GM12878 (cell line): ENCODE measurements around the gene CATSPER1. TPM values are rescaled to one million over a fixed set of nuclear protein-coding genes. Genes with fewer than 3 reads are reported as not detected.

Experiments used
- ATAC-seq: fragments of 200-7000 bp; cut with Tn5 transposase; 3 replicates; pipeline ENCODE4 v1.9.1; 2020; ENCODE audit warnings: mild to moderate bottlenecking, moderate library complexity
- BruUV-seq: library from RNA; stranded (reverse); fragments of 400-500 nt; replicated peaks from 2 replicates; lab custom pipeline; 2021; lab: Mats Ljungman, UMichigan
- CTCF ChIA-PET: fragments of 300-600 bp; sonication (Branson Sonifier 250); formaldehyde crosslinking; extraction: SDS; loops from one replicate; lab custom pipeline; 2021; ENCODE audit warnings: inconsistent platforms; lab: Yijun Ruan, JAX
- POLR2A ChIA-PET: fragments of 350-600 bp; formaldehyde crosslinking; extraction: SDS; loops from one replicate; lab custom pipeline; 2021; ENCODE audit warnings: inconsistent platforms; lab: Charles Lee
- RAD21 ChIA-PET: fragments of 300-600 bp; sonication (Branson Sonifier 250); formaldehyde crosslinking; loops from one replicate; lab custom pipeline; 2023; ENCODE audit warnings: antibody characterized with exemption; ENCODE audit not compliant: unreplicated experiment; lab: Charles Lee
- SMC1A ChIA-PET: fragments of 300-600 bp; sonication (Branson Sonifier 250); formaldehyde crosslinking; loops from one replicate; lab custom pipeline; 2023; ENCODE audit not compliant: unreplicated experiment, uncharacterized antibody; lab: Charles Lee
- DNase-seq: peaks from one replicate; pipeline ENCODE4 v3.0.0-alpha.2; 2011; ENCODE audit warnings: low read depth, low spot score
- FAIRE-seq: peaks from 3 replicates; lab custom pipeline; 2011; peaks lifted over from hg19 to GRCh38; lab: Jason Lieb, UNC
- H2AFZ ChIP-seq: 2 replicates; pipeline ENCODE4 v1.6.0; 2011; ENCODE audit warnings: low read depth, low read length, control low read depth; ENCODE audit not compliant: control insufficient read depth
- H3K27ac ChIP-seq: 2 replicates; pipeline ENCODE4 v1.5.1; 2011; ENCODE audit warnings: control low read depth; ENCODE audit not compliant: control insufficient read depth, insufficient read depth
- H3K27me3 ChIP-seq, 2 experiments: replicated peaks in 1 of 2; 2 replicates each; pipeline versions ENCODE4 v1.6.0 to v1.6.1; 2011; ENCODE audit warnings: low read length in 1 of 2; ENCODE audit not compliant: control insufficient read depth in 2 of 2, insufficient read depth in 2 of 2
- H3K36me3 ChIP-seq, 2 experiments: 2 replicates each; pipeline ENCODE4 v1.5.1; 2011; ENCODE audit warnings: low read length in 1 of 2; ENCODE audit not compliant: control insufficient read depth in 2 of 2, insufficient read depth in 2 of 2
- H3K4me1 ChIP-seq: 2 replicates; pipeline ENCODE4 v1.6.1; 2011; ENCODE audit warnings: mild to moderate bottlenecking, low read length, moderate library complexity, mixed read lengths; ENCODE audit not compliant: control insufficient read depth, insufficient read depth
- H3K4me2 ChIP-seq: 2 replicates; pipeline ENCODE4 v1.6.0; 2011; ENCODE audit warnings: control low read depth; ENCODE audit not compliant: control insufficient read depth, insufficient read depth
- H3K4me3 ChIP-seq: fragments of 200-600 bp; sonication (generic); 2 replicates; pipeline ENCODE4 v1.5.1; 2016
- H3K79me2 ChIP-seq: 2 replicates; pipeline ENCODE4 v1.6.0; 2011; ENCODE audit warnings: low read length; ENCODE audit not compliant: control insufficient read depth, insufficient read depth
- H3K9ac ChIP-seq: 2 replicates; pipeline ENCODE4 v1.8.0; 2011; ENCODE audit warnings: low read length, control low read depth, mixed read lengths; ENCODE audit not compliant: control insufficient read depth, insufficient read depth
- H3K9me3 ChIP-seq: replicated peaks from 3 replicates; pipeline ENCODE4 v1.5.1; 2011; ENCODE audit warnings: mild to moderate bottlenecking, low read length; ENCODE audit not compliant: control insufficient read depth, insufficient read depth
- H4K20me1 ChIP-seq: 2 replicates; pipeline ENCODE4 v1.6.0; 2011; ENCODE audit not compliant: control insufficient read depth, insufficient read depth
- ASH2L ChIP-seq: fragments of 300-600, 200-600 bp; sonication (generic); IDR thresholded peaks from 2 replicates; pipeline ENCODE4 v1.6.1; 2017; ENCODE audit warnings: low read depth, mild to moderate bottlenecking, borderline replicate concordance
- BRCA1 ChIP-seq: IDR thresholded peaks from 2 replicates; pipeline ENCODE4 v1.6.1; 2011; ENCODE audit warnings: low read depth, low read length, improper control_type of control experiment
- CREM ChIP-seq: IDR thresholded peaks from 2 replicates; pipeline ENCODE4 v1.6.1; 2014; ENCODE audit warnings: antibody characterized with exemption, low read depth
- EED ChIP-seq: sonication (generic); IDR thresholded peaks from 2 replicates; pipeline ENCODE4 v1.6.1; 2016; ENCODE audit warnings: antibody characterized with exemption, low read depth
- FOS ChIP-seq: IDR thresholded peaks from 3 replicates; pipeline ENCODE4 v1.6.1; 2011; ENCODE audit warnings: borderline replicate concordance; ENCODE audit not compliant: insufficient read length; ENCODE audit errors: extremely low read depth
- GATAD2B ChIP-seq: fragments of 450-650 bp; conservative IDR thresholded peaks from 2 replicates; pipeline ENCODE4 v1.6.1; 2017; ENCODE audit warnings: low read depth, mild to moderate bottlenecking, moderate library complexity
- HDAC6 ChIP-seq: fragments of 200-600 bp; sonication (generic); IDR thresholded peaks from one replicate; pipeline ENCODE4 v1.8.0; 2017; ENCODE audit warnings: antibody characterized with exemption; ENCODE audit not compliant: unreplicated experiment
- KDM1A ChIP-seq: fragments of 200-600 bp; sonication (generic); IDR thresholded peaks from 2 replicates; pipeline ENCODE4 v1.6.1; 2016; ENCODE audit warnings: borderline replicate concordance
- KLF5 ChIP-seq: fragments of 450-650 bp; IDR thresholded peaks from 2 replicates; pipeline ENCODE4 v1.6.1; 2014; ENCODE audit warnings: mild to moderate bottlenecking; ENCODE audit not compliant: partially characterized antibody
- NBN ChIP-seq: fragments of 450-650 bp; IDR thresholded peaks from 2 replicates; pipeline ENCODE4 v1.6.1; 2016
- NFYB ChIP-seq: IDR thresholded peaks from 2 replicates; pipeline ENCODE4 v1.6.1; 2011; ENCODE audit warnings: low read depth, mild to moderate bottlenecking, low read length, improper control_type of control experiment, moderate library complexity; ENCODE audit not compliant: insufficient read depth
- RAD51 ChIP-seq: fragments of 450-650 bp; IDR thresholded peaks from 2 replicates; pipeline ENCODE4 v1.6.1; 2016; ENCODE audit warnings: moderate library complexity, mild to moderate bottlenecking, inconsistent platforms
- RFX5 ChIP-seq: IDR thresholded peaks from 2 replicates; pipeline ENCODE4 v1.6.1; 2011; ENCODE audit warnings: low read depth, low read length, improper control_type of control experiment
- SIN3A ChIP-seq: IDR thresholded peaks from 2 replicates; pipeline ENCODE4 v1.6.1; 2012; ENCODE audit warnings: low read depth, low read length, improper control_type of control experiment
- SREBF2 ChIP-seq: IDR thresholded peaks from 2 replicates; pipeline ENCODE4 v1.6.1; 2012; ENCODE audit warnings: mild to moderate bottlenecking, low read length
- SUPT20H ChIP-seq: IDR thresholded peaks from 2 replicates; pipeline ENCODE4 v1.6.1; 2011; ENCODE audit warnings: low read depth, mild to moderate bottlenecking, low read length, moderate library complexity, borderline replicate concordance; ENCODE audit not compliant: control insufficient read depth
- SUZ12 ChIP-seq: fragments of 200-600 bp; sonication (generic); IDR thresholded peaks from one replicate; pipeline ENCODE4 v1.6.1; 2018; ENCODE audit warnings: antibody characterized with exemption, mild to moderate bottlenecking; ENCODE audit not compliant: unreplicated experiment
- TCF7 ChIP-seq: IDR thresholded peaks from 2 replicates; pipeline ENCODE4 v1.6.1; 2014; ENCODE audit warnings: antibody characterized with exemption, borderline replicate concordance
- ZSCAN29 ChIP-seq: fragments of 450-650 bp; IDR thresholded peaks from 2 replicates; pipeline ENCODE4 v1.6.1; 2017; ENCODE audit warnings: mild to moderate bottlenecking, moderate library complexity
- WGBS: methylation state at CpG from one replicate; pipeline ENCODE4 v1.1.6; 2016; ENCODE audit warnings: low lambda C conversion rate; ENCODE audit not compliant: insufficient replicate concordance, insufficient coverage; ENCODE audit errors: missing lambda C conversion rate; 5-methylcytosine and 5-hydroxymethylcytosine counted together
- in situ Hi-C: fragments of 300-500 bp; cut with MboI; formaldehyde crosslinking; loops from 9 replicates; pipeline ENCODE4 v1.14.3; 2018; ENCODE audit warnings: mixed read lengths
- intact Hi-C: fragments of 100-400 bp; cut with micrococcal nuclease; formaldehyde crosslinking; loops from one replicate; pipeline ENCODE4 v1.14.2; 2022; ENCODE audit not compliant: unreplicated experiment
- polyA plus RNA-seq, 11 experiments: library from polyadenylated mRNA; depleted of rRNA in 4 of 11; unstranded in 6 of 11; stranded (reverse) in 5 of 11; fragments of >200 nt; fragmentation: Nextera tagmentation in 4 of 11; fragmentation: Illumina TruSeq in 1 of 11; extraction: Ambion mirVana in 4 of 11; extraction: Trizol in 1 of 11; gene quantifications; 1 replicate in 1 of 11; 2 replicates in 10 of 11; pipeline versions ENCODE4 v1.2.1 to v1.2.3, GENCODE V29; 2011 to 2016; ENCODE audit warnings: inconsistent platforms in 2 of 11, missing spikeins in 2 of 11, low read depth in 1 of 11
- total RNA-seq, 4 experiments: library from RNA; depleted of rRNA in 3 of 4; stranded (reverse); fragments of >200 nt in 3 of 4; fragmentation: Illumina TruSeq in 1 of 4; extraction: Trizol in 1 of 4; gene quantifications; 2 replicates each; pipeline versions ENCODE4 v1.2.1 to v1.2.3, GENCODE V29; 2013 to 2021
- TF ChIP-seq, protein P1 (sequence below): fragments of 450-650 bp; IDR thresholded peaks from 2 replicates; pipeline ENCODE4 v1.6.1; 2016; ENCODE audit warnings: mild to moderate bottlenecking
- TF ChIP-seq, protein P2 (sequence below): IDR thresholded peaks from 2 replicates; pipeline ENCODE4 v1.6.1; 2012; ENCODE audit warnings: low read length, inconsistent platforms

The CATSPER1 gene
- total and polyA plus RNA-seq, 10 of the 15 experiments (the other 5 are each of a cell fraction or from before 2014, with no cell fraction given) = 0.02 to 0.05 TPM; not detected in 8

DNA sequence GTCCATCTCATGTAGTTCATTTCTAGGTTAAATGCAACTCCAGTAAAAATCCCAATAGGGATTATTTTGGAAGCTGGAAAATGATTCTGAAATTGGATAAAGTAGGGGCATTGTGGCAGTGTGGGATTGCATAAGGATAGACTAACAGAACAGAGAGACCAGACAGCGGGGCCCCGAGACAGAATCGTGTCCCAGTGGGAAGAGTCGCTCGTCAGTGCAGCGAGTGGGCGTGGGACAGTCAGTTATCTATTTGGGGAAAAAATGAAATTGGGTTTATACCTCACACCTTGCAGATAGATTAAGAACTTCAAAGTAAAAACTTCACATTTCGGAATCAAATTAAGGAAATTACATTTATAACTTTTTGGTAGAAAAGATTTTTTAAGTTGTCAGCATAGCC, 54.2 kb downstream of the CATSPER1 start (continued):
- no peak for TF ChIP-seq HDAC6
- TF ChIP-seq SIN3A = no peak
- TF ChIP-seq, protein P1, sequence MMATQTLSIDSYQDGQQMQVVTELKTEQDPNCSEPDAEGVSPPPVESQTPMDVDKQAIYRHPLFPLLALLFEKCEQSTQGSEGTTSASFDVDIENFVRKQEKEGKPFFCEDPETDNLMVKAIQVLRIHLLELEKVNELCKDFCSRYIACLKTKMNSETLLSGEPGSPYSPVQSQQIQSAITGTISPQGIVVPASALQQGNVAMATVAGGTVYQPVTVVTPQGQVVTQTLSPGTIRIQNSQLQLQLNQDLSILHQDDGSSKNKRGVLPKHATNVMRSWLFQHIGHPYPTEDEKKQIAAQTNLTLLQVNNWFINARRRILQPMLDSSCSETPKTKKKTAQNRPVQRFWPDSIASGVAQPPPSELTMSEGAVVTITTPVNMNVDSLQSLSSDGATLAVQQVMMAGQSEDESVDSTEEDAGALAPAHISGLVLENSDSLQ = no peak
- no peak for TF ChIP-seq FOS
- TF ChIP-seq, protein P2, sequence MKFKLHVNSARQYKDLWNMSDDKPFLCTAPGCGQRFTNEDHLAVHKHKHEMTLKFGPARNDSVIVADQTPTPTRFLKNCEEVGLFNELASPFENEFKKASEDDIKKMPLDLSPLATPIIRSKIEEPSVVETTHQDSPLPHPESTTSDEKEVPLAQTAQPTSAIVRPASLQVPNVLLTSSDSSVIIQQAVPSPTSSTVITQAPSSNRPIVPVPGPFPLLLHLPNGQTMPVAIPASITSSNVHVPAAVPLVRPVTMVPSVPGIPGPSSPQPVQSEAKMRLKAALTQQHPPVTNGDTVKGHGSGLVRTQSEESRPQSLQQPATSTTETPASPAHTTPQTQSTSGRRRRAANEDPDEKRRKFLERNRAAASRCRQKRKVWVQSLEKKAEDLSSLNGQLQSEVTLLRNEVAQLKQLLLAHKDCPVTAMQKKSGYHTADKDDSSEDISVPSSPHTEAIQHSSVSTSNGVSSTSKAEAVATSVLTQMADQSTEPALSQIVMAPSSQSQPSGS = no peak

DNA sequence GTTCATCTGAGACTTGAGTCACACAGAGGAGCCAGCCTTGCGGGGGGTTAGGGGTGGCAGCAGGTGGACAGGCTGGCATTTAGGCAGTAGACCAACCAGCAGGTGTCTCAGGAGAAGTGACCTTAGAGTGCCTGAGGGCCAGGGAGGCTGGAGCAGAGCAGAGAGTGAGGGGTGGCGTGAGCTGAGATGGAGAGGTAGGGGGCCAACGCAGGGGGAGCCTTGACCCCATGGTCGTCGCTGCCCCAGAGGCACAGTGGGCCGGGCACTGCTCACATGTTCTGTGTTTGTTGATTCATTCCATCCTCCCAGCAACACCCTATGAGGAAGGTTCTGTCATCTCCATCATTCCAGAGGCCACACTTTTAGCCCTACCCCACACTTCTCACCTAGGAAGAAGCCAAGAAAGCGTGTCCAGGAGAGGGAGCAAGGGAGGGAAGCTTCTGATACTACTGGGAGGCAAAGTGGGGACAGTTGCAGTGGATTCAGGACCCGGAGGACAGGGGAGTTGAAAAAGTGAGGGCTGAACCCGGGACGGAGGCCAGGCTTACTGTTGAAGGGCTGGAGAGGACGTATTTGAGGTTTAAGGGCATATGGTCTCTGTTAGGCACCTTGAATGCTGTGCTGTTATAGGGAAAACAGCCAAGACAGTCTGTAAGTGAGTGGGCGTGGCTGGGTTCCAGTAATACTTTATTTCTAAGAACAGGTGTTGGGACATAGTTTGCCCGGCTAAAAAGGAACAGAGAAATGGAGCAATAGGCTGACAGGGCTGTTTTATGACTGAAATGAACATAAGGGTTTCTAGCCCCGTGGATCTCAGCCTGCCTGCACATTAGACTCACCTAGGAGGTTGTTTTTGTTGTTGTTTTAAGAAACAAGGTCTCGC, 57.4 kb downstream of the CATSPER1 start:
- 81% methylated on average over 15 of the region's 15 CpGs for WGBS
- no peak for FAIRE-seq
- intact Hi-C loops = no loop called here
- BruUV-seq = no TSS peak
- DNase-seq = no peak
- ChIA-PET RAD21 (no interaction called here), SMC1A (no interaction called here), POLR2A (interaction anchor here (1.0 kb wide), 1 partner anchor 41 kb away, joined by 7 read pairs; no protein-coding TSS in a partner anchor), CTCF (interaction anchor here (0.5 to 1.2 kb wide), 2 partner anchors 84 to 764 kb away, joined by 3 to 5 read pairs; no protein-coding TSS in a partner anchor)
- no peak overlapping the region for H3K9ac ChIP-seq
- H3K4me2 ChIP-seq = no peak overlapping the region
- H3K4me3 ChIP-seq = no peak overlapping the region
- H3K27me3 ChIP-seq = no peaks in the 10 kb centered on the region
- in situ Hi-C loops = no loop called here
- H3K27ac ChIP-seq = no peak overlapping the region
- ATAC-seq = no peak
- H3K36me3 ChIP-seq = peaks cover 33 to 35% of the 10 kb centered on the region in 2 experiments; a peak in 3 of 4 replicates
- H3K4me1 ChIP-seq = no peaks in the 10 kb centered on the region
- no peaks in the 10 kb centered on the region for H3K9me3 ChIP-seq
- peaks cover 6% of the 10 kb centered on the region for H3K79me2 ChIP-seq
- no peaks in the 10 kb centered on the region; the same call in 1 of the 2 replicates for H4K20me1 ChIP-seq
- no peak overlapping the region for H2AFZ ChIP-seq
- TF ChIP-seq KDM1A (no peak), NBN (no peak), TCF7 (no peak), RAD51 (no peak), EED (no peak), NFYB (no peak), RFX5 (no peak), ZSCAN29 (no peak), ASH2L (no peak), GATAD2B (no peak), KLF5 (no peak), CREM (no peak), SREBF2 (no peak), BRCA1 (no peak), SUPT20H (no peak), SUZ12 (no peak)
